HG02943 (cell line): Measurements from ENCODE around the gene INAFM2.

Experiments
- ATAC-seq: cut with Tn5 transposase; IDR thresholded peaks from one replicate; pipeline ENCODE4 v1.9.1; 2021; ENCODE audit warnings: mild to moderate bottlenecking, low read depth, moderate library complexity; ENCODE audit not compliant: unreplicated experiment

INAFM2 gene

GRCh38 chr15:40303576-40303975, 19.9 kb upstream of the INAFM2 start:
- ATAC-seq = no peak

- no peak for ATAC-seq
Observed at GRCh38 chr15:40305281-40305680, 18.2 kb upstream of the INAFM2 start.

GRCh38 chr15:40306371-40306770, 17.1 kb upstream of the INAFM2 start:
- ATAC-seq = no peak

GRCh38 chr15:40306908-40307307, 16.6 kb upstream of the INAFM2 start:
- ATAC-seq = no peak

GRCh38 chr15:40307421-40308211, 15.9 kb upstream of the INAFM2 start, which contains the start of gene PLCB2:
TSS of gene PLCB2 (minus strand) at chr15:40307935. CDS start at chr15:40307672, 263 bp downstream.
- peak; percentile 48 for ATAC-seq

GRCh38 chr15:40309344-40309862, 14.1 kb upstream of the INAFM2 start:
- no peak for ATAC-seq

GRCh38 chr15:40310001-40310959, 13.2 kb upstream of the INAFM2 start:
- ATAC-seq = no peak

- ATAC-seq = no peak
Observed at GRCh38 chr15:40310993-40311392, 12.5 kb upstream of the INAFM2 start.

- no peak for ATAC-seq
Observed at GRCh38 chr15:40312370-40313158, 10.9 kb upstream of the INAFM2 start.

GRCh38 chr15:40313531-40314398, 9.7 kb upstream of the INAFM2 start:
- ATAC-seq = no peak

GRCh38 chr15:40314723-40315276, 8.7 kb upstream of the INAFM2 start:
- no peak for ATAC-seq

GRCh38 chr15:40316931-40317330, 6.6 kb upstream of the INAFM2 start:
- ATAC-seq = no peak

GRCh38 chr15:40317580-40317979, 5.9 kb upstream of the INAFM2 start:
- no peak for ATAC-seq

GRCh38 chr15:40320409-40320808, 3.1 kb upstream of the INAFM2 start:
- no peak for ATAC-seq

- no peak for ATAC-seq
Observed at GRCh38 chr15:40320931-40321371, 2.5 kb upstream of the INAFM2 start.

- ATAC-seq = no peak
Observed at GRCh38 chr15:40322531-40323238, 807 bp upstream of the INAFM2 start.

GRCh38 chr15:40323953-40324937, 753 bp downstream of the INAFM2 start:
- ATAC-seq = no peak
